OCI-LY1 (cell line): Measurements from ENCODE around the gene LIPT2.

ENCODE experiments used
- CTCF ChIP-seq: fragments of 200-600 bp; sonication (generic), shearing (Covaris generic); IDR thresholded peaks from 2 replicates; pipeline ENCODE4 v1.5.1; 2017; ENCODE audit warnings: mild to moderate bottlenecking, antibody characterized with exemption, low read length, moderate library complexity, mixed read lengths
- EZH2 ChIP-seq: fragments of 200-600 bp; sonication (generic), shearing (Covaris generic); IDR thresholded peaks from 2 replicates; pipeline ENCODE4 v1.8.0; 2017; ENCODE audit warnings: borderline replicate concordance, mixed run types, mild to moderate bottlenecking, antibody characterized with exemption, low read length, moderate library complexity, mixed read lengths

GRCh38 chr11:74457356-74457755 lies 36.2 kb downstream of the LIPT2 start:
- no peak for TF ChIP-seq CTCF
- TF ChIP-seq EZH2: no peak
